Left ventricle myocardium inferior (tissue), 1 donor: Measurements from ENCODE around the gene CAMK2D. TPM values are rescaled to one million over a fixed set of nuclear protein-coding genes. Genes with fewer than 3 reads are reported as not detected.

Experiments used
- DNase-seq: peaks from one replicate; pipeline ENCODE4 v3.0.0-alpha.2; 2020
- H3K27ac ChIP-seq: fragments of 200-600 bp; replicated peaks from 2 replicates; pipeline ENCODE4 v1.8.0; 2021
- H3K27me3 ChIP-seq: fragments of 200-600 bp; 2 replicates; pipeline ENCODE4 v1.8.0; 2021; ENCODE audit warnings: low read depth
- H3K36me3 ChIP-seq: fragments of 200-600 bp; 2 replicates; pipeline ENCODE4 v1.8.0; 2021
- H3K4me1 ChIP-seq: fragments of 200-600 bp; 2 replicates; pipeline ENCODE4 v1.8.0; 2021
- H3K4me3 ChIP-seq: fragments of 200-600 bp; 2 replicates; pipeline ENCODE4 v1.8.0; 2021; ENCODE audit warnings: mild to moderate bottlenecking, moderate library complexity
- H3K9me3 ChIP-seq: fragments of 200-600 bp; replicated peaks from 2 replicates; pipeline ENCODE4 v1.8.0; 2021
- CTCF ChIP-seq: fragments of 200-600 bp; IDR thresholded peaks from 2 replicates; pipeline ENCODE4 v1.8.0; 2021; ENCODE audit warnings: antibody characterized with exemption, mild to moderate bottlenecking, borderline replicate concordance
- intact Hi-C: fragments of 100-400 bp; cut with micrococcal nuclease; formaldehyde crosslinking; loops from one replicate; pipeline ENCODE4 v1.11.0; 2022
- total RNA-seq: library from RNA; stranded (reverse); fragmentation: NEBNext Ultra II Directional; extraction: Animal tissue kit (Norgen Biotek cat#: 25700); gene quantifications from one replicate; pipeline ENCODE4 v1.2.1, GENCODE V29; 2021
- donor health status: DM: no; HTN: yes; CAD: no; lungs with severe emphysema.

CAMK2D gene
- total RNA-seq, 1 donor from 2014 or later: 223 TPM

- no peak for TF ChIP-seq CTCF
- Histone ChIP-seq H3K27ac (peak overlapping the region; percentile 16), H3K36me3 (peaks cover 14% of the 10 kb centered on the region), H3K4me3 (no peak overlapping the region), H3K4me1 (peaks cover 50% of the 10 kb centered on the region), H3K9me3 (no peaks in the 10 kb centered on the region), H3K27me3 (no peaks in the 10 kb centered on the region)
- intact Hi-C loops: no loop called here
- no peak for DNase-seq
Measured at GRCh38 chr4:113534711-113535110, 226.8 kb downstream of the CAMK2D start.

- Histone ChIP-seq H3K27ac (no peak overlapping the region), H3K4me3 (no peak overlapping the region), H3K27me3 (no peaks in the 10 kb centered on the region), H3K9me3 (no peaks in the 10 kb centered on the region), H3K36me3 (peaks cover 20% of the 10 kb centered on the region), H3K4me1 (peaks cover 24% of the 10 kb centered on the region)
- no peak for DNase-seq
- intact Hi-C loops: no loop called here
- no peak for TF ChIP-seq CTCF
Measured at GRCh38 chr4:113531572-113531971, 230.0 kb downstream of the CAMK2D start.

GRCh38 chr4:113528395-113528794 is 233.1 kb downstream of the CAMK2D start:
- peaks cover 5% of the 10 kb centered on the region for H3K4me1 ChIP-seq
- intact Hi-C loops: no loop called here
- H3K27ac ChIP-seq: no peak overlapping the region
- DNase-seq: no peak
- no peaks in the 10 kb centered on the region for H3K9me3 ChIP-seq
- H3K27me3 ChIP-seq: no peaks in the 10 kb centered on the region
- H3K36me3 ChIP-seq: peaks cover 42% of the 10 kb centered on the region
- H3K4me3 ChIP-seq: no peak overlapping the region
- TF ChIP-seq CTCF: no peak

- no peak for TF ChIP-seq CTCF
- Histone ChIP-seq H3K27ac (no peak overlapping the region), H3K36me3 (peaks cover 40% of the 10 kb centered on the region), H3K4me3 (no peak overlapping the region), H3K27me3 (no peaks in the 10 kb centered on the region), H3K4me1 (peaks cover 5% of the 10 kb centered on the region), H3K9me3 (no peaks in the 10 kb centered on the region)
- intact Hi-C loops: no loop called here
- no peak for DNase-seq
Measured at GRCh38 chr4:113525521-113525920, 236.0 kb downstream of the CAMK2D start.

GRCh38 chr4:113524505-113525186 is 236.9 kb downstream of the CAMK2D start:
- Histone ChIP-seq H3K4me3 (no peak overlapping the region), H3K9me3 (no peaks in the 10 kb centered on the region), H3K27ac (no peak overlapping the region), H3K27me3 (no peaks in the 10 kb centered on the region), H3K36me3 (peaks cover 44% of the 10 kb centered on the region), H3K4me1 (peaks cover 4% of the 10 kb centered on the region)
- TF ChIP-seq CTCF: no peak
- intact Hi-C loops: no loop called here
- no peak for DNase-seq
